HEK293T (cell line): ENCODE measurements around the gene CYP4B1.

Experiments
- CTCF ChIA-PET: fragments of 350-600 bp; formaldehyde crosslinking; extraction: SDS; loops from one replicate; lab custom pipeline; 2021; ENCODE audit warnings: antibody characterized with exemption, inconsistent platforms; lab: Yijun Ruan, JAX
- POLR2A ChIA-PET: fragments of 350-600 bp; formaldehyde crosslinking; extraction: SDS; loops from one replicate; lab custom pipeline; 2020; ENCODE audit warnings: antibody characterized with exemption, inconsistent platforms; lab: Yijun Ruan, JAX
- DNase-seq: peaks from one replicate; pipeline ENCODE4 v3.0.0; 2012; ENCODE audit warnings: mixed read lengths; ENCODE audit errors: extremely low spot score
- ARNT ChIP-seq: fragments of 450-650 bp; IDR thresholded peaks from 2 replicates; pipeline ENCODE4 v1.6.1; 2017; ENCODE audit warnings: mild to moderate bottlenecking
- BHLHE40 ChIP-seq: fragments of 450-650 bp; IDR thresholded peaks from 2 replicates; pipeline ENCODE4 v1.6.1; 2016; ENCODE audit warnings: mild to moderate bottlenecking, moderate library complexity, borderline replicate concordance
- CTBP1 ChIP-seq: fragments of 450-650 bp; IDR thresholded peaks from 2 replicates; pipeline ENCODE4 v1.6.1; 2016; ENCODE audit warnings: borderline replicate concordance
- ELF4 ChIP-seq: fragments of 450-650 bp; IDR thresholded peaks from 2 replicates; pipeline ENCODE4 v1.6.1; 2017; ENCODE audit warnings: antibody characterized with exemption
- FOXA1 ChIP-seq: fragments of 450-650 bp; IDR thresholded peaks from 2 replicates; pipeline ENCODE4 v1.6.1; 2016; ENCODE audit warnings: mild to moderate bottlenecking
- FOXK2 ChIP-seq: fragments of 450-650 bp; IDR thresholded peaks from 2 replicates; pipeline ENCODE4 v1.6.1; 2016; ENCODE audit warnings: mild to moderate bottlenecking
- FOXM1 ChIP-seq: fragments of 450-650 bp; IDR thresholded peaks from 2 replicates; pipeline ENCODE4 v1.6.1; 2017; ENCODE audit warnings: mild to moderate bottlenecking, borderline replicate concordance
- HDGF ChIP-seq: fragments of 450-650 bp; IDR thresholded peaks from 2 replicates; pipeline ENCODE4 v1.6.1; 2017; ENCODE audit warnings: antibody characterized with exemption, borderline replicate concordance
- L3MBTL2 ChIP-seq: fragments of 450-650 bp; conservative IDR thresholded peaks from 2 replicates; pipeline ENCODE4 v1.6.1; 2016; ENCODE audit warnings: mild to moderate bottlenecking
- LEF1 ChIP-seq: fragments of 450-650 bp; IDR thresholded peaks from 2 replicates; pipeline ENCODE4 v1.6.1; 2017; ENCODE audit warnings: mild to moderate bottlenecking, borderline replicate concordance
- NFRKB ChIP-seq: fragments of 450-650 bp; IDR thresholded peaks from 2 replicates; pipeline ENCODE4 v1.6.1; 2016; ENCODE audit warnings: mild to moderate bottlenecking, moderate library complexity
- PKNOX1 ChIP-seq: fragments of 450-650 bp; IDR thresholded peaks from 2 replicates; pipeline ENCODE4 v1.6.1; 2016
- SP1 ChIP-seq: fragments of 450-650 bp; IDR thresholded peaks from 2 replicates; pipeline ENCODE4 v1.6.1; 2017
- SUZ12 ChIP-seq: fragments of 450-650 bp; IDR thresholded peaks from 2 replicates; pipeline ENCODE4 v1.6.1; 2016; ENCODE audit warnings: mild to moderate bottlenecking
- TARDBP ChIP-seq: fragments of 450-650 bp; IDR thresholded peaks from 2 replicates; pipeline ENCODE4 v1.6.1; 2016
- ZNF384 ChIP-seq: fragments of 450-650 bp; IDR thresholded peaks from 2 replicates; pipeline ENCODE4 v1.6.1; 2016

The CYP4B1 gene

DNA sequence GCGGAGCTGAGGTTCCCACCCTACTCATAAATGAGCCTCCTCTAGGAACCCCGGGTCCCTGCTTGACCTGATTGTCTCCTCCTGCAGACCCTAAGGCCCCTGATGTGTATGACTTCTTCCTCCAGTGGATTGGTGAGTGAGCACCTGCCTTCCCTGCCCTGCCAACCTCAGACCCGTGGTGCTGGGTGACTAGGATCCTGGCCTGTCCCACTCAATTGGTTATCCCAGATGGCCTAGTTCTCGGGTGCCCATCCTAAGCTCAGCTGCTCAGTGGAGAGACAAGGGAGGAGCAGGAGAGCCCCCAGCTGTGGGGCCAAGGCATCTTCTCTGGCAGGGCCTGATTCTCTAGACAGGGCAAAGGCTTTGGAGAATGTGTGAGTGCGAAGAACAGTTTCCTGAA lies 12.2 kb downstream of the CYP4B1 start:
- no peak for DNase-seq
- POLR2A ChIA-PET: no interaction called here
- CTCF ChIA-PET: no interaction called here
- TF ChIP-seq ZNF384 (no peak), LEF1 (no peak), TARDBP (no peak), FOXM1 (no peak), FOXA1 (no peak), CTBP1 (no peak), ARNT (no peak), PKNOX1 (no peak), FOXK2 (no peak), L3MBTL2 (no peak), NFRKB (no peak), ELF4 (no peak), BHLHE40 (no peak), SUZ12 (no peak), SP1 (no peak), HDGF (no peak)

- no peak for DNase-seq
- CTCF ChIA-PET: no interaction called here
- TF ChIP-seq ARNT (no peak), BHLHE40 (no peak), SUZ12 (no peak)
- POLR2A ChIA-PET: no interaction called here
Measured at GRCh38 chr1:46812065-46812963, 13.5 kb downstream of the CYP4B1 start.

- ChIA-PET POLR2A (no interaction called here), CTCF (no interaction called here)
- no peak for DNase-seq
- no peak for TF ChIP-seq ELF4
Measured at GRCh38 chr1:46812996-46813857, 14.4 kb downstream of the CYP4B1 start.

- TF ChIP-seq BHLHE40: no peak
- TF ChIP-seq NFRKB: no peak
- TF ChIP-seq ZNF384: no peak
- TF ChIP-seq HDGF: no peak
- TF ChIP-seq FOXM1: no peak
- TF ChIP-seq FOXK2: no peak
- ChIA-PET POLR2A (no interaction called here), CTCF (no interaction called here)
- no peak for DNase-seq
Measured at GRCh38 chr1:46813858-46814396, 15.1 kb downstream of the CYP4B1 start.

DNA sequence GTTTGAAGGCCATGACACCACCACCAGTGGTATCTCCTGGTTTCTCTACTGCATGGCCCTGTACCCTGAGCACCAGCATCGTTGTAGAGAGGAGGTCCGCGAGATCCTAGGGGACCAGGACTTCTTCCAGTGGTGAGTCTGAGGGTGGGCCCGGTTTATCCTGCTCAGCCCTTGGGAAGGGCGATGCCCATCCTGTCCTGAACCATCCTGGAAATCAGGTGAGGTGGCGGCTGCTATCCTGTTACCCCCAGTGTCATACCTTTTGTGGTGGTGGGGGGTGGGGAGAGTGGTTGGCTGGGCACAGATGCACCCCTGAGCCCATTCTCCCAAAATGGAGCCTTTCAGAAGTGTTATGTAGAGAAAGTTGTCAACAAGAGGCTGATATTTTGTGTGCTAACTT lies 16.3 kb downstream of the CYP4B1 start:
- no peak for DNase-seq
- TF ChIP-seq SUZ12: no peak
- no peak for TF ChIP-seq SP1
- no peak for TF ChIP-seq FOXA1
- TF ChIP-seq L3MBTL2: no peak
- TF ChIP-seq ELF4: no peak
- no peak for TF ChIP-seq ARNT
- no peak for TF ChIP-seq HDGF
- TF ChIP-seq LEF1: no peak
- no peak for TF ChIP-seq FOXK2
- no peak for TF ChIP-seq BHLHE40
- POLR2A ChIA-PET: no interaction called here
- CTCF ChIA-PET: no interaction called here

GRCh38 chr1:46816930-46817329 lies 18.1 kb downstream of the CYP4B1 start:
- DNase-seq: no peak
- ChIA-PET POLR2A (no interaction called here), CTCF (no interaction called here)
- no peak for TF ChIP-seq FOXK2

GRCh38 chr1:46817814-46818213 lies 19.0 kb downstream of the CYP4B1 start:
- TF ChIP-seq TARDBP (no peak), ZNF384 (no peak), FOXK2 (no peak), CTBP1 (no peak), PKNOX1 (no peak), LEF1 (no peak), L3MBTL2 (no peak), HDGF (no peak), FOXA1 (no peak), BHLHE40 (no peak), ARNT (no peak), SP1 (no peak), SUZ12 (no peak), FOXM1 (no peak), ELF4 (no peak), NFRKB (no peak)
- ChIA-PET CTCF (no interaction called here), POLR2A (no interaction called here)
- DNase-seq: no peak
